ENCODE measurements around the gene UTS2R.
"Not testable (repeated sequence)": the region's sequence is repeated elsewhere in the genome, so short reads cannot be mapped to it uniquely, and the experiment has no call there.

UTS2R gene

DNA sequence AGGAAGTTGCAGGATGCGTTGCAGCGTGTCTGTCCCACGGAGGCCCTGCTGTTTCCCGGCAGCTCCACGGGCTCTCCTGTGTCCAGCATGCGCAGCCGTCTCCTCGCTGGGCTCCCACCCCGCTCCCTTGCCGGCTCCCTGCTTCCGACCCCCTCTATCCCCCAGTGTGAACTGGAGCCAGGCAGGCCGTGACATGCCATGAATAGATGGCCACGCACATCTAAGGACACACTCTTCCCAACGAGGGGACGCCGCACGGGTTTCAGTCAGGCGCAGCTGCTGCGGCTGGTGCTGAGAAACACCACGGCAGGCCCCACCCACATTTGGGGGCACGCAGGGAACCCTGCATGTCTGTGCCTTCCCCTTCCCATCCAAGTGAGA lies 37.4 kb downstream of the UTS2R start:
- no peak for DNase-seq (ENCODE audit: low spot score)

DNA sequence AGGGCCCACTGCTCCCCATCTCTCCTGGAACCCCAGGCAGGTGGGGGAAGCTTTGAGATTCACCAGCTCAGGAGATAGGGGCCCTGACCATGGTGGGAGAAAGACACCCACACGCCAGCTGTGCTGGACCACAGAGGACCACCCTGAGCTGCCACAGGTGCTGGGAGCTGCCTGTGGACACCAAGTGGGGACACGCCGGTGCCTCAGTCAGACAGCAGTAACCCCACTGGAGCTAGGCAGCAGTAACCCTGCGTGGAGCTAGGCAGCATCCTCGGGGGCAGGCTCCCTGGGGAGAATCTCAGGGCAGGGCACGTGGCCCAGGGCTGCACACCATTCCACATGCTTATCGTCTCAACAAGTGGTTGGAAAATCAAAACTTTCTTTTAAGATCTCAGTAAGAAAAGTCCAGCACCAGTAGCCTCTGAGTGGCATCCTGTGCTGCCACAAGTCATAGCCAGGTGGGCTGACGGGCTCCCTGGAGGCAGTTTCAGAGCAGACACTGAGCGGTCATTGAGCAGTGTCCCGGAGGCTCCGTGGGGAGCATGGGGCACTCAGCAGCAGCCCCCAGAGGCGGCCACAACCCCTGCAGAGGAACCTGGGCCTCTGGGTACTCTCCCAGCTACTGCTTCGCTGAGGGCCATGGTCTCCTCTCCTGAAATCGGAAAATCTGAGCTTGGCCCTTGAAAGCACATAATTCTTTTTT lies 38.6 kb downstream of the UTS2R start:
- DNase-seq (ENCODE audit: low spot score) = no peak

DNA sequence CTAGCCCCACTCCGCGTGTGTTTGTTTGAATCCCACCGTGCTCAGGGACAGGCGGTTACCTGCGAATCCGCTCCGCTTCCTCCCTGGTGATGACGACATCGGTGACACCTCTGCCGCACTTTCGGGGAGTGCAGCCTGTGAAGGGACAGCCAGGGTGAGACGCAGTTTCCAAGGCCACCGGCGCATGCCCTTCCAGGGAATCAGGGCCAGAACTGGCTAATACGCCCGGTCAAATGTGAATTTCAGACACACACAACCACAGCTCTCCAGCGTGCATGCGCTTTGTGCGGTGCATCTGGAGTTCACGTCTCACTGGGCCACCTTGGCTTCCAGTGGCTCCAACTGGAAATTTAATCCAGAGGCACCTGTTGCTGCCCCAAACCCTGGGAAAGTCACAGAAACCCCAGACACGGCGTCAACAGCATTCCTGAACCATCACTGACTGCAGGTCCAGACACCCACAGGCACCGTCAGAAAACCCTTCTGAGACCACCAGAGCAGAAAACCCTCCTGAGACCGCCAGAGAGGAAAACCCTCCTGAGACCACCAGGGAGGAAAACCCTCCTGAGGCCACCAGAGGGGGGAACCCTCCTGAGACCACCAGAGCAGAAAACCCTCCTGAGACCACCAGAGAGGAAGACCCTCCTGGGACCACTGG lies 40.0 kb downstream of the UTS2R start:
- no peak for DNase-seq (ENCODE audit: low spot score)

DNA sequence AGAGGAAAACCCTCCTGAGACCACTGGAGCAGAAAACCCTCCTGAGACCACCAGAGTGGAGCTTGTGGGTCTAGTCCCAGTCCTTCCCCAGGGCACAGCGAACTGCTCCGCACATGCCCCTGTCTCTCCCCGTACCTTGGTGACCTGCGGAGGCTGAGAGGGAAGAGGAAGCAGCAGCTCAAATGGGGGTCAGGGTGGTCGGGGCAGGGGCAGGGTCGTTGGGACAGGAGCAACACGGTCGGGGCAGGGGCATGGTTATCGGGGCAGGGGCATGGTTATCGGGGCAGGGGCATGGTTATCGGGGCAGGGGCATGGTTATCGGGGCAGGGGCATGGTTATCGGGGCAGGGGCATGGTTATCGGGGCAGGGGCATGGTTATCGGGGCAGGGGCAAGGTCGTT lies 40.5 kb downstream of the UTS2R start:
- DNase-seq (ENCODE audit: low spot score) = not testable (repeated sequence)

DNA sequence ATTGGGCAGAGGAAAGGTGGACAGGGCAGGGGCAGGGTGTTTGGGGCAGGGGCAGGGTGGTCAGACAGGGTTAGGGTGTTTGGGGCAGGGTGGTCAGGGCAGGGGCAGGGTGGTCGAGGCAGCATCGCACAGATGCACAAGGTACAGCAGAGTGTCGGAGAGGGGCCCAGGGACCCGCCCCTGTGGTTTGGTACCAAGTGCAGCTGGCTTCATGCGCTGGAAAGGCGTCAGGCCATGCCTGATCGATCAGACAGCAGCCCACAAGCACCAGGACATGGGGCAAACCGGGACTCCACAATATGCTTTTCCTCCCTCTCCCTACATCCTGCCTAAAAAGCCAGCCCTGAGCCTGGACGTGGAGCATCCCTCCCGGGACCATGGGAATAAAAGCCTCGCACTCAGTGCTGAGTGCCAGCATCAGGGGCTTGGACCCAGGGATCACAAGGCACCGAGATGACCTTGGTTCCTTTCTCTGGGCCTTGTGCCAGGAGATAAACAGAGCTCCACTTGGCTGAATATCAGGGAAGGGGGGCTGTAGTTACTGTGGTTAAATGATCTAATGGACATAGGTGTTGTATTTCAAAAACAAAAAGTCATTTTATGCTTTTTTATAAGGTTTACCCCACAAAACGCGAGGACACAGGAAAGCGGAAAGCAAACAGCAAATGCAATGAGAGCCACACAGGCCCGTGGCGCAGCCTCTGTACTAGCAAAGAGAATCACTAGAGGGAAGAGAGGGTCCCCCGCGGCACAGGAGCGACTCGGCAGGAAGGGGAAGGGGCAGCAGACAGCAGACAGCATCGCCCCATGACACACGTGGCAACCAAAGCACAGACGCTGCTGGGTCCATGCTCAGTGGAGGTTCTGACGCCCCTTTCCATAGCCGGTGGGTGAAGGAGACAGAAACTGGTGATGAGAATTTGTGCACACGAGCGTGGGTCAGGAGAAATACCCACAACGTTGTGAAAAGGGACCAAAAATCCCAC lies 41.3 kb downstream of the UTS2R start:
- no peak for DNase-seq (ENCODE audit: low spot score)

DNA sequence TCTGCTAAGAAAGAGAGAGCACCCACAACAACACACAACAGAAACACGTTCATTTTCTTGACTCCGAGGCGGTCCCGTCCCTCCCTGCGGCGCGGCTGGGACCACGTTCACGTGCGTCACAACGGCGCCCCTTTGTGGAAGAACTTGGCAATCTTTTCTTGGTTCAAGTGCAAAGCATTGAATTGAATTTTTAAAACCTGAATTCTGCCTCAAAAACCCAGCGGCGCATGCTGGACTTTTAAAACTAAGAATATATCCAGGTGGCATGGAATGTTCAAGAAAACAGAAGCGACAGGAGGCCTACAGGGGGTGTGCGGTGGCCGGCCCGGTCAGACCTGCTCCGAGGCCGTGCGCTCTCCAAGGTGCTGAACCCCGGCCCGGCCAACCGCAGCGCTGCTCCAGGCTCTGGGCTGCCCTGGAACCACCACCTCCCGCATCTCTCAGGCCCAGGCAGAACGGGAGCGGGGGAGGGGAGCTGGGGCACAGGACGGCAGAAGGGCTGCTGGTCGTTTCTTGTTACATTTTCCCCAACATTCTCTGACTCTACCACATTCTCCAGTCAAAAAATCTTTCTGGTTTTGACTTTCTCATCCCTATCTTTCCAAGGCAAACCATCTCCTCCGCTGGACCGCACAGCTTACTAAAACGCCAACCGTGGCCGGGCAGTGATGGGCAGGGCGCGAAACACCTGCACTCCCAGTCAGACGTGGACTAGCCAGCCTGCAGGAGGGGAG lies 43.1 kb downstream of the UTS2R start:
- peak; percentile 89 for DNase-seq (ENCODE audit: low spot score)

DNA sequence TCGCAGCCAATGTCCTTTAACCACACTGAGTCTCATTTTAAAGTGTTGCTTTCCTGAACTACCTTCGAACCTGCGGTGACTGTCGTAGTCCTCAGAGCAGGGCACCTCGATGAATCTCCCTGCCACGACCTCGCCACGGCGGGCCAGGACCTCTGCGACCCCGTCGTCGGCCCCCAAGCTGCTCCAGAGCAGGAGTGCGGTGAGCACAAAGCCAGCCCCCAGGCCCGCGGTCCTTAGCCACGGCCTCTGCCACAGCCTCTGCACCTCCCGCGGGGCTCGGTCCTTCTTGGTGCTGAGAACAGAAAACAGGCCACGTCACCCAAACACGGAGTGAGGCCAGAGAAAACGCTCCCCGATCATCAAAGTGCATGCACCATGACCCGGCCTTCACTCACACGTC lies 43.8 kb downstream of the UTS2R start:
- DNase-seq (ENCODE audit: low spot score) = no peak

DNA sequence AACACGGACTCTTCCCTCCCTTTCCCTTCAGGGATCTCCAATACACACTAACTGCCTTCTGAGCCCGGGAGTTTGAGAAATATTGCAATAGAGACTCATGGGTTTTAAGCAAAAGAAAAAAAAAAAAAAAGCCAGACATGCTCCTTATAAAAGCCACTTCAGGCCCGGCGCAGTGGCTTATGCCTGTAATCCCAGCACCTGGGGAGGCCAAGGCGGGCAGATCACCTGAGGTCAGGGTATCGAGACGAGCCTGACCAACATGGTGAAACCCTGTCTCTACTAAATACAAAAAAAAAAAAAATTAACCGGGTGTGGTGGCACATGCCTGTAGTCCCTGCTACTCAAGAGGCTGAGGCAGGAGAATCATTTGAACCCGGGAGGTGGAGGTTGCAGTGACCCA lies 44.2 kb downstream of the UTS2R start:
- DNase-seq (ENCODE audit: low spot score) = no peak

DNA sequence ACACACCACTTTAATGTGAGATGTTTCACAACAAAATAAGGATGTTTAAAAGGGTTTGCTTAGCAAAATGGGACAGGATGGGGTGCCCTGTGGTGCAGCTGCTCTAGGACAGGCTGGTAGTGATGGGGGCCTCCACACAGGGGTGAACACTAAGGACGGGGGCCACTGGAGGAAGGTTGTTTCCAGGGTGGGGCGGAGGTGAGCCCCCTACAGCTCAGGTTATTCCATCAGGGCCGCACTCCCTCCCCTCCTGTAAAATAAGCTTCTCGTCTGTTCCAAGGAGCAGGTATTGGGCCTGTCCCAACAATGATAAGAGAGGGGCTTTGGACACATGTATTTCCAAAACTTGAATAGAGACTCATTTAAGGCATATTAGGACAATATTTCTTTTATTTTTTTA lies 44.7 kb downstream of the UTS2R start:
- no peak for DNase-seq (ENCODE audit: low spot score)

DNA sequence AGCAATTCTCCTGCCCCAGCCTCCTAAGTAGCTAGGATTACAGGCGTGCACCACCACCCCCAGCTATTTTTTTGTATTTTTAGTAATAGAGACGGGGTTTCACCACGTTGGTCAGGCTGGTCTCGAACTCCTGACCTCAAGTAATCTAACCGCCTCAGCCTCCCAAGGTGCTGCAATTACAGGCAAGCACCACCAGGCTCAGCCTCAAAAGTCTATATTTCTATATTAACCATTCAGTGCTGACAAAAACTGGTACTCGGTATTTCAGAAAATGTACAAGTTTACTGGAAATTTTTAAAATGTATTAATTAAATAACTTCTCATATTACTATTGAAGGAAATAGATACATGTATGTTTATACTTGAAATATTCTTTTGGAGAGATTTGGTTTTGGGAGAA lies 45.2 kb downstream of the UTS2R start:
- DNase-seq (ENCODE audit: low spot score) = no peak

DNA sequence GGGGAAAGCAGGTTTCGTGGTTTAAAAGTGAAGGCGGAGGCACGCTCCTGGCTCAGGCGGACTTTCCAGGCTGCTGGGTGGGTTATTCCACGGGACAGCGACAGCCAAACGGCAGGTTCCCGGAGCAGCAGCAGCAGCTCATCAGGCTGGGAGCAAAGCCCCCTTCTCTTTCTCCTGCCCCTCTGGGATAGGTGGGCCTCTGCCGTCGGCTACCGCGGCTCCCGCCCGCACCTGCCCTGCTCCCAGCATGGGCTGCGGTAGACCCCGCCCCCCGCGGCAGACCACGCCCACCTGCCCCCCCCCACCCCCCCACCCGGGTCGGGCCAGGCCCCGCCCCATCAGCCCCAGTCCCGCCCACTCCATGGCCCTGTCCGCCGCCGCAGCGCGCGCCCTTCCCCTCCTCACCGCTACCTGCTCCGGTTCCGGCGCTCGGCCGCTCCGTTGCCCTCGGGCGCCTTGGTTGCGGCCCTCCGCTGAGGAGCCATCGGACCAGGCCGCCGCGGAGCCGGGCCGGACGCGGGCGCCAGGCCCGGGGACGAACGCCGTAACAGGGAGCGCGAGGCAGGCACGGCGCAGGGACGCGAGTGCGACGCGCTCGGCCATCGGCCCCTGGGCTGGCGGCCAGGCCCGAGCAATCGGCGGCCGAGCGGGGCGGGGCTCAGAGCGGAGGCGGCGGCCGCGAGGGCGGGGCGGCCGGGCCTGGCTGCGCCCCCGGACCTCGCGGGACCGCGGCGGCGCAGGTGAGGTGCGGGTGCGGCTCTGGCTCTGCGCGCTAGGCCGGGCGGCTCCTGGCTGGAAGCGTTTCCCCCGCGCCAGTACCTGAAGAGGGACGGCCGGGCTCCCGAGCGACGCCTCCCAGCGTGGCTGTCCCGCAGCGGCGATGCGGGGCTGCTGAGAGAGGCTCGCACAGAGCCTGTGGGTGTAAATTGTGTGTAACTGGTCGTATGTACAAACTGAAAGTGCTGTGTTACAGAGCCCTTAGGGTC lies 46.7 kb downstream of the UTS2R start, which contains the start of the genes HEXD and OGFOD3:
HEXD (plus strand) TSS at position 347 of the 986 bp plus-strand sequence. CDS start 1,453 bp downstream, outside the sequence.
OGFOD3 (minus strand) TSS at position 586 of the 986 bp plus-strand sequence; CDS start at position 485, 101 bp downstream.
- peak; percentile 100 for DNase-seq (ENCODE audit: low spot score)

DNA sequence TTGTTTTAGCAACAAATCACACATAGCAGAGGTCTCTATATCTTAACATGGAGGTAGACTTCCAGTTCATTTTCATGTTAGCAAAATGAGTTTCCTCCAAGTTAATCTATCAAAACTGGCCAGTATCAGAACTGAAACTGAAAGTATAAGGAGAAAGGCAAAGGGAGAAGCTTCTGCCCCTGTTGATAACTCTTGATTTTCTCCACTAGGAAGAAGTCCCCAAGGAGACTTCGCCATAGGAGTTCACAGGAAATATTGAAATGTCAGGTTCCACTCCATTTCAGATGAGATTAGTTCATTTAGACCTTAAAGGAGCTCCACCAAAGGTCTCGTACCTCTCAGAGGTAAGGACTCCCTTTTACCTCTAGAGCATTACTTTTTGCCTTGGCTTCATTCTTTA lies 48.0 kb downstream of the UTS2R start:
- DNase-seq (ENCODE audit: low spot score) = no peak

DNA sequence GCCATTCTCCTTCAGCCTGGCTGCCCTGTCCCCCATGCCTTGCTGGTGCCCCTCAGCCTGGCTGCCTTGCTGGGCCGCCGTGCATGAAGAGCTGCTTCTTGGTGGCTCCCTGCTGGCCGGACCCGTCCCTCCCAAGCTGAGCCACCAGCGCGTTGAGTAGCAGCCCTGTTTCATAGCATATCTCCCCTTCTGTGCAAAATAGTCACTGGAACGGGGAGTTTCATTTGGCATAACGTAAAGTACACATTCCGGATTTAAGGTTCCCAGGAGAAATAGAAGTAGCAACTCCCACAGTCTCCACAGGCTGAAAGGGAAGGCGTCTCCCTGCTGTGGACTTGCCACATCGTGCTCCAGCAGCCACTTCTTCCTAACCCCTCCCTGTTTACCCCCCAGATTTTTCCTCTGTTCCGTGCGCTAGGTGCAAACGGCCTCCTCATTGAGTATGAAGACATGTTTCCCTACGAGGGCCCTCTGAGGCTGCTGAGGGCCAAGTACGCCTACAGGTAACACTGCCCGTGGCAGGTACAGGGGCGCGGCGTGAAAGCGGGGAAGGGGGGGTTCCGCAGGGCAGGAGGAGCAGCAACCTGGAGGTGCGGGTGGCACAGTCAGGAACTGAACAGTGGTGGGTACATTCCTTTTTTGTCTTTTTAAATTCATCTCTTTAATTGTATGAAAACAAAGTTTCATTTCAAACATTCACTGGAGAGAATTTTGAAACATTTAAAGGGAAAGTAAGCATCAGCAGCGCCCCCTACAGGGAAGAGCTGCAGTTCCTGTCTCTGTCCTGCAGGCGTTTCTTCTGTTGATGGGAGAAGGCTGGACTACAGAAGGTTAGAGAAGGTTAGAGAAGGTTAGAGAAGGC lies 52.7 kb downstream of the UTS2R start:
- DNase-seq (ENCODE audit: low spot score) = no peak

DNA sequence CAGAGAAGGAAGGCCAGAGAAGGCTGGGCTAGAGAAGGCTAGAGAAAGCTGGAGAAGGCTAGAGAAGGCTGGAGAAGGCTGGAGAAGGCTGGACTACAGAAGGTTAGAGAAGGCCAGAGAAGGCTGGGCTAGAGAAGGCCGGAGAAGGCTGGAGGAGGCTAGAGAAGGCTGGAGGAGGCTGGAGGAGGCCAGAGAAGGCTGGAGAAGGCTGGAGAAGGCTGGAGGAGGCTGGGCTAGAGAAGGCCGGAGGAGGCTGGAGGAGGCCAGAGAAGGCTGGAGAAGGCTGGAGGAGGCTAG lies 53.2 kb downstream of the UTS2R start:
- no peak for DNase-seq (ENCODE audit: low spot score)

Measured in D341Med (cell line).